ENCODE measurements around the gene SLC41A3.
"Not testable (repeated sequence)": the region's sequence is repeated elsewhere in the genome, so short reads cannot be mapped to it uniquely, and the experiment has no call there.

DNA sequence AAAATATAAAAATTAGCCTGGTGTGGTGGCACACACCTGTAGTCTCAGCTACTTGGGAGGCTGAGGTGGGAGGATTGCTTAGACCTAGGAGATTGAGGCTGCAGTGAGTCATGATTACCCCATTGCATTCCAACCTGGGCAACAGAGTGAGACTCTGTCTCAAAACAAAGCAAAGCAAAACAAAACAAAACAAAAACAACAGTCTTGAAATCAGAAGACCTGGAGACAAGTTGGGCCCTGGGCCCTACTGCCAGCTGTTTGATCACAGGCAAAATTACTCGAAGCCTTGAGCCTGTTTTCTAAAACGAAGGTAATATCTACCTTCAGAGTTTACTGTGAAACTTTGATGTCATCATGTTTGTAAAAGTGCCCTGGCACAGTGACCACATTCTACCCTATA lies 115.8 kb downstream of the SLC41A3 start:
- TF ChIP-seq POLR2A (IDR thresholded peaks at IDR 0.05; ENCODE audit: low read depth, low read length); POLR2AphosphoS5 (IDR thresholded peaks at IDR 0.05; ENCODE audit: low read depth, low read length); TAF1 (IDR thresholded peaks at IDR 0.05; ENCODE audit: low read depth, low read length); POU2F2 (IDR thresholded peaks at IDR 0.05; ENCODE audit: low read depth, low read length); SPI1 (IDR thresholded peaks at IDR 0.05; ENCODE audit: low read depth, low read length); PAX5 (IDR thresholded peaks at IDR 0.05; ENCODE audit: insufficient read depth, low read length, severe bottlenecking): not testable (repeated sequence)
